Stomach (tissue), 9 donors: ENCODE results near the gene RBBP9. TPM values are rescaled to one million over a fixed set of nuclear protein-coding genes. Genes with fewer than 3 reads are reported as not detected.
"Not testable (repeated sequence)": the region's sequence is repeated elsewhere in the genome, so short reads cannot be mapped to it uniquely, and the experiment has no call there.

ENCODE experiments used
- DNase-seq, 2 donors: peaks; one replicate each; pipeline versions ENCODE4 v3.0.0 to v3.0.0-alpha.2; 2013 to 2019
- H3K27ac ChIP-seq, 5 donors: fragments of 200-600 bp in 4 of 5; sonication (generic) in 4 of 5; one replicate each; pipeline ENCODE4 v1.5.1; 2013 to 2019; ENCODE audit warnings: mild to moderate bottlenecking in 1 of 5, moderate library complexity in 1 of 5
- H3K27me3 ChIP-seq, 3 donors: fragments of 200-600 bp; sonication (generic); one replicate each; pipeline ENCODE4 v1.5.1; 2017 to 2019; ENCODE audit warnings: mixed run types in 1 of 3
- H3K36me3 ChIP-seq, 4 donors: fragments of 200-600 bp; sonication (generic); 1 replicate in 3 of 4; 2 replicates in 1 of 4; pipeline ENCODE4 v1.5.1; 2016 to 2019
- H3K4me1 ChIP-seq, 4 donors: fragments of 200-600 bp; sonication (generic); one replicate each; pipeline ENCODE4 v1.5.1; 2016 to 2019
- H3K4me3 ChIP-seq, 4 donors: fragments of 200-600 bp; sonication (generic) in 3 of 4; one replicate each; pipeline ENCODE4 v1.5.1; 2016 to 2019; ENCODE audit warnings: mild to moderate bottlenecking in 1 of 4
- H3K9me3 ChIP-seq, 4 donors: fragments of 200-600 bp; sonication (generic); one replicate each; pipeline ENCODE4 v1.5.1; 2016 to 2019
- EP300 ChIP-seq: sonication (generic); formaldehyde crosslinking; IDR thresholded peaks from one replicate; pipeline ENCODE4 v1.6.1; 2017; ENCODE audit warnings: antibody characterized with exemption
- POLR2A ChIP-seq, 4 donors: fragments of 450-650 bp; IDR thresholded peaks; one replicate each; pipeline ENCODE4 v1.6.1; 2016; ENCODE audit warnings: antibody characterized with exemption in 4 of 4, control low read depth in 2 of 4, mild to moderate bottlenecking in 1 of 4, moderate library complexity in 1 of 4
- POLR2AphosphoS5 ChIP-seq, 3 donors: sonication (generic); formaldehyde crosslinking; IDR thresholded peaks; one replicate each; pipeline ENCODE4 v1.6.1; 2016; ENCODE audit warnings: antibody characterized with exemption in 3 of 3
- WGBS, 5 donors: extraction: QIAGEN DNeasy Blood & Tissue Kit in 3 of 5; methylation state at CpG; one replicate each; pipeline versions ENCODE4 v1.1.5 to v1.1.7; 2013 to 2018; 5-methylcytosine and 5-hydroxymethylcytosine counted together
- intact Hi-C: fragments of 100-400 bp; cut with DNase I; formaldehyde crosslinking; loops from one replicate; pipeline ENCODE4 v1.15.1; 2023; ENCODE audit warnings: low total_unique reads
- polyA plus RNA-seq, 3 donors: library from polyadenylated mRNA; stranded (reverse); fragments of 200-250 nt; gene quantifications; one replicate each; pipeline ENCODE4 v1.2.3, GENCODE V29; 2013
- total RNA-seq, 5 donors: library from RNA; depleted of rRNA; stranded (reverse); fragments of >200 nt; gene quantifications; one replicate each; pipeline versions ENCODE4 v1.1.0 to v1.2.3, GENCODE V29; 2014 to 2016
- TF ChIP-seq, protein P1 (sequence below), 7 experiments: fragments of 450-650 bp in 4 of 7; fragments of 200-600 bp in 3 of 7; sonication (generic) in 3 of 7; IDR thresholded peaks; one replicate each; pipeline ENCODE4 v1.5.1; 2016 to 2019; ENCODE audit warnings: antibody characterized with exemption in 7 of 7, control low read depth in 2 of 7, mild to moderate bottlenecking in 1 of 7
- donor health status: healthy with polysubstance abuse.
- donor health status: Bipolar disorder and iron deficiency.
- donor health status: healthy.

The RBBP9 gene
- total and polyA plus RNA-seq, 8 donors: 0.58 to 20.7 (median 5.0) TPM

- Histone ChIP-seq H3K4me3 (no peak overlapping the region), H3K27me3 (no peaks in the 10 kb centered on the region), H3K4me1 (no peaks in the 10 kb centered on the region), H3K27ac (no peak overlapping the region), H3K9me3 (no peaks in the 10 kb centered on the region), H3K36me3 (peaks cover 52 to 94% (median 75%) of the 10 kb centered on the region in 4 donors)
- TF ChIP-seq, protein P1, sequence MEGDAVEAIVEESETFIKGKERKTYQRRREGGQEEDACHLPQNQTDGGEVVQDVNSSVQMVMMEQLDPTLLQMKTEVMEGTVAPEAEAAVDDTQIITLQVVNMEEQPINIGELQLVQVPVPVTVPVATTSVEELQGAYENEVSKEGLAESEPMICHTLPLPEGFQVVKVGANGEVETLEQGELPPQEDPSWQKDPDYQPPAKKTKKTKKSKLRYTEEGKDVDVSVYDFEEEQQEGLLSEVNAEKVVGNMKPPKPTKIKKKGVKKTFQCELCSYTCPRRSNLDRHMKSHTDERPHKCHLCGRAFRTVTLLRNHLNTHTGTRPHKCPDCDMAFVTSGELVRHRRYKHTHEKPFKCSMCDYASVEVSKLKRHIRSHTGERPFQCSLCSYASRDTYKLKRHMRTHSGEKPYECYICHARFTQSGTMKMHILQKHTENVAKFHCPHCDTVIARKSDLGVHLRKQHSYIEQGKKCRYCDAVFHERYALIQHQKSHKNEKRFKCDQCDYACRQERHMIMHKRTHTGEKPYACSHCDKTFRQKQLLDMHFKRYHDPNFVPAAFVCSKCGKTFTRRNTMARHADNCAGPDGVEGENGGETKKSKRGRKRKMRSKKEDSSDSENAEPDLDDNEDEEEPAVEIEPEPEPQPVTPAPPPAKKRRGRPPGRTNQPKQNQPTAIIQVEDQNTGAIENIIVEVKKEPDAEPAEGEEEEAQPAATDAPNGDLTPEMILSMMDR (IDR thresholded peaks at IDR 0.05): no peak
- TF ChIP-seq POLR2A (IDR thresholded peaks at IDR 0.05) (no peak), EP300 (no peak), POLR2AphosphoS5 (IDR thresholded peaks at IDR 0.05) (no peak)
- intact Hi-C loops: no loop called here
- no peak for DNase-seq
- WGBS, 5 donors: 89 to 100% (median 96%) methylated on average over 1 of the region's 1 CpG
These were observed 27.6 kb upstream of the RBBP9 start for GRCh38 chr20:18524646-18525045.

GRCh38 chr20:18523066-18523465 is 26.0 kb upstream of the RBBP9 start:
- H3K36me3 ChIP-seq: peaks cover 37 to 80% (median 64%) of the 10 kb centered on the region in 4 donors
- intact Hi-C loops: no loop called here
- TF ChIP-seq POLR2A (IDR thresholded peaks at IDR 0.05) (no peak), EP300 (no peak), POLR2AphosphoS5 (IDR thresholded peaks at IDR 0.05) (no peak)
- TF ChIP-seq, protein P1 (IDR thresholded peaks at IDR 0.05): no peak

GRCh38 chr20:18522066-18522465 is 25.0 kb upstream of the RBBP9 start:
- H3K27me3 ChIP-seq, intact Hi-C loops, DNase-seq, H3K4me1 ChIP-seq, H3K9me3 ChIP-seq, H3K27ac ChIP-seq, H3K4me3 ChIP-seq: not testable (repeated sequence)
- WGBS, 5 donors: 91 to 94% (median 93%) methylated on average over 9 of the region's 9 CpGs
- peaks cover 32 to 80% (median 60%) of the 10 kb centered on the region in 4 donors for H3K36me3 ChIP-seq

More at GRCh38 chr20:18523066-18523465, 26.0 kb upstream of the RBBP9 start:
- no peaks in the 10 kb centered on the region for H3K9me3 ChIP-seq
- DNase-seq: no peak
- no peak overlapping the region for H3K27ac ChIP-seq
- 78 to 95% (median 83%) methylated on average over 2 of the region's 2 CpGs for WGBS, 5 donors
- no peaks in the 10 kb centered on the region for H3K27me3 ChIP-seq
- no peak overlapping the region for H3K4me3 ChIP-seq
- H3K4me1 ChIP-seq: no peaks in the 10 kb centered on the region

DNA sequence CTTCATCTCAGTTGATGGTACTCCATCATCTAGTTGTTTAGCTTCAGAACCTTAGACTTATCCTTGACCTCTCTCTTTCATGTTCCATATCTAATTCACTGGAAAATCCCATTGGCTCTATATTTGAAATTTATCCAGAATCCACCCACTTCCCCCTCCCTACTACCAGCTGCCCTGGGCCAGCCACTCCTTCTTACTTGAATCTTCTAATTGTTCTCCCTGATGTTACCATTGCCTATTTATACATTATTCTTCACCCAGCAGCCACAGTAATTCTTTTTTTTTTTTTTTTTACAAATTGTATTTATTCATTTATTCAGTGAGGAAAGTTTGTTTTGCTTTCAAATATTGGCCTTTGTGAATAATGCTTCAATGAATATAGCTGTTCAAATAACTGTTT is 18.9 kb upstream of the RBBP9 start:
- Histone ChIP-seq H3K36me3 (peaks cover 22 to 81% (median 72%) of the 10 kb centered on the region in 4 donors), H3K4me1 (peaks cover 0 to 23% (median 0%) of the 10 kb centered on the region in 4 donors), H3K27ac (no peak overlapping the region), H3K4me3 (no peak overlapping the region), H3K27me3 (no peaks in the 10 kb centered on the region), H3K9me3 (no peaks in the 10 kb centered on the region)
- intact Hi-C loops: no loop called here
- TF ChIP-seq, protein P1 (IDR thresholded peaks at IDR 0.05): no peak
- no peak for TF ChIP-seq EP300
- TF ChIP-seq POLR2A (IDR thresholded peaks at IDR 0.05): no peak
- TF ChIP-seq POLR2AphosphoS5 (IDR thresholded peaks at IDR 0.05): no peak
- DNase-seq: no peak

DNA sequence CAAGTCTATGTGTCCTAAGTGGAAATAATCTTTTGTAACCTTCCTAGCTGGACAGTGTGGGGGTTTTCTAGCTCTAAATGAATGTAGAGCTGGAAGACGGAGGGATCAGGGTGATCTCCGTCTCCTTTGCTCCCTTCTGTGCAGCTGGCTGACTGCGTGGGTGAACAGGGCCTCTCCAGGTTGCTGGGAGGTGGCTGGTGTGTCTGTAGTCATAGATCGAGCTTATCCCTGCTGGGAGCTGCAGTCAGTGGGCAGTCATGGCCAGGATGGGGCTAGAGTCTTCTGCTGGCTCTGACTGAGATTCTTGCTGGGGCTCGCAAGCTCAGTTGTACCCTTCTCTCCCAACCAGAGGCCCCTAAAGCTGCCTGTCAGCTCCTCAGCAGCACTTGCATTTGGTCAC is 17.1 kb upstream of the RBBP9 start:
- TF ChIP-seq, protein P1 (IDR thresholded peaks at IDR 0.05): no peak
- TF ChIP-seq EP300 (no peak), POLR2A (IDR thresholded peaks at IDR 0.05) (no peak), POLR2AphosphoS5 (IDR thresholded peaks at IDR 0.05) (no peak)
- Histone ChIP-seq H3K4me3 (no peak overlapping the region), H3K36me3 (peaks cover 27 to 95% (median 76%) of the 10 kb centered on the region in 4 donors), H3K27me3 (no peaks in the 10 kb centered on the region), H3K4me1 (peaks cover 0 to 42% (median 15%) of the 10 kb centered on the region in 4 donors), H3K9me3 (no peaks in the 10 kb centered on the region), H3K27ac (no peak overlapping the region)
- intact Hi-C loops: no loop called here
- WGBS, 5 donors: 80 to 96% (median 90%) methylated on average over 5 of the region's 5 CpGs
- no peak for DNase-seq
